Esophagus muscularis mucosa (tissue), 3 donors: ENCODE data around the gene POLQ.

Source experiments
- EP300 ChIP-seq: sonication (generic); formaldehyde crosslinking; IDR thresholded peaks from one replicate; pipeline ENCODE4 v1.6.1; 2017; ENCODE audit warnings: antibody characterized with exemption
- TF ChIP-seq, protein P1 (sequence below), 3 experiments: fragments of 200-600 bp in 2 of 3; fragments of 450-650 bp in 1 of 3; sonication (generic) in 2 of 3; IDR thresholded peaks; one replicate each; pipeline ENCODE4 v1.5.1; 2017 to 2019; ENCODE audit warnings: antibody characterized with exemption in 3 of 3, mild to moderate bottlenecking in 2 of 3, moderate library complexity in 1 of 3

DNA sequence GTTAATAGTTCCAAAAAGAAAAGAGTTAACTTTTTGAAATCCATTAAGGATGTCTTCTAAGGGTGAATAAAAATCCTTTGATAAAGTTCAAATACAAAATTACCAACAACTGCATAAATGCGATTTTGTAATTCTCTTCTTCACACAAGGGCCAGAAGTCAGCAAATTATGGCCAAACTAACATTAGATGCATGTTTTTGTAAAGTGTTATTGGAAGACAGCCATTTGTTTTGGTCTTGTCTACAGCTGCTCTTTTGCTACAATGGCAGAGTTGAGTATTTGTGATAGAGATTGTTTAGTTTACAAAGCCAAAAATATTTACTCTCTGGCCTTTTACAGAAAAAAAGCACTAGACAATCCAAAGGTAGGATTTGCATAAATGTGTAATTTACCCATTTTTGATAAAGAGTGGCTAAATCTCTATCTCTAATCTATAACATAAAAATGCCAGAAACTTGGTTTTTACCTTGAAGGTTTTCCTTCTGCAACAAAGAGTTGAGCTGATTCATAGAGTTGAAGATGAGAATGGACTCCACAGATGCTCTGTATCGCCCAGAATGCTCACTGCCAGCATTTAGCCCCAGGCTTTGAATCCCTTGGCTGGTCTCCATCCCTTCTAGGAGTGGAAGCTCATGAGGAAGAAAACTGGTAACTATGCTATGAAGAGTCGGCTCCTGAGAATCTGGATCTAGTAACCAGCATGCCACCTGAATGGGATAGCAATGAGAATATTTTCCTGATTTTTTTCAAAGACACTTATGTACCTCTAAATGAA lies 64.5 kb downstream of the POLQ start:
- TF ChIP-seq, protein P1, sequence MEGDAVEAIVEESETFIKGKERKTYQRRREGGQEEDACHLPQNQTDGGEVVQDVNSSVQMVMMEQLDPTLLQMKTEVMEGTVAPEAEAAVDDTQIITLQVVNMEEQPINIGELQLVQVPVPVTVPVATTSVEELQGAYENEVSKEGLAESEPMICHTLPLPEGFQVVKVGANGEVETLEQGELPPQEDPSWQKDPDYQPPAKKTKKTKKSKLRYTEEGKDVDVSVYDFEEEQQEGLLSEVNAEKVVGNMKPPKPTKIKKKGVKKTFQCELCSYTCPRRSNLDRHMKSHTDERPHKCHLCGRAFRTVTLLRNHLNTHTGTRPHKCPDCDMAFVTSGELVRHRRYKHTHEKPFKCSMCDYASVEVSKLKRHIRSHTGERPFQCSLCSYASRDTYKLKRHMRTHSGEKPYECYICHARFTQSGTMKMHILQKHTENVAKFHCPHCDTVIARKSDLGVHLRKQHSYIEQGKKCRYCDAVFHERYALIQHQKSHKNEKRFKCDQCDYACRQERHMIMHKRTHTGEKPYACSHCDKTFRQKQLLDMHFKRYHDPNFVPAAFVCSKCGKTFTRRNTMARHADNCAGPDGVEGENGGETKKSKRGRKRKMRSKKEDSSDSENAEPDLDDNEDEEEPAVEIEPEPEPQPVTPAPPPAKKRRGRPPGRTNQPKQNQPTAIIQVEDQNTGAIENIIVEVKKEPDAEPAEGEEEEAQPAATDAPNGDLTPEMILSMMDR (IDR thresholded peaks at IDR 0.05) = no peak
- TF ChIP-seq EP300 = no peak
